Measurements from ENCODE around the gene TBC1D16.
A peak's percentile ranks its signal among the peaks of the same experiment; 100 is the strongest.

TBC1D16 gene

GRCh38 chr17:79925242-79925957, 110.3 kb downstream of the TBC1D16 start:
- TF ChIP-seq, protein P1, sequence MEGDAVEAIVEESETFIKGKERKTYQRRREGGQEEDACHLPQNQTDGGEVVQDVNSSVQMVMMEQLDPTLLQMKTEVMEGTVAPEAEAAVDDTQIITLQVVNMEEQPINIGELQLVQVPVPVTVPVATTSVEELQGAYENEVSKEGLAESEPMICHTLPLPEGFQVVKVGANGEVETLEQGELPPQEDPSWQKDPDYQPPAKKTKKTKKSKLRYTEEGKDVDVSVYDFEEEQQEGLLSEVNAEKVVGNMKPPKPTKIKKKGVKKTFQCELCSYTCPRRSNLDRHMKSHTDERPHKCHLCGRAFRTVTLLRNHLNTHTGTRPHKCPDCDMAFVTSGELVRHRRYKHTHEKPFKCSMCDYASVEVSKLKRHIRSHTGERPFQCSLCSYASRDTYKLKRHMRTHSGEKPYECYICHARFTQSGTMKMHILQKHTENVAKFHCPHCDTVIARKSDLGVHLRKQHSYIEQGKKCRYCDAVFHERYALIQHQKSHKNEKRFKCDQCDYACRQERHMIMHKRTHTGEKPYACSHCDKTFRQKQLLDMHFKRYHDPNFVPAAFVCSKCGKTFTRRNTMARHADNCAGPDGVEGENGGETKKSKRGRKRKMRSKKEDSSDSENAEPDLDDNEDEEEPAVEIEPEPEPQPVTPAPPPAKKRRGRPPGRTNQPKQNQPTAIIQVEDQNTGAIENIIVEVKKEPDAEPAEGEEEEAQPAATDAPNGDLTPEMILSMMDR (IDR thresholded peaks at IDR 0.05; ENCODE audit: insufficient read depth, low read depth, low read length, missing control alignments), result no peak
- no peak for DNase-seq (ENCODE audit: low read depth)
- H3K4me3 ChIP-seq (ENCODE audit: low read depth, low read length), result no peak overlapping the region

- TF ChIP-seq, protein P1 (IDR thresholded peaks at IDR 0.05; ENCODE audit: insufficient read depth, low read depth, low read length, missing control alignments), result no peak
Measured at GRCh38 chr17:79924639-79924976, 111.1 kb downstream of the TBC1D16 start.

DNA sequence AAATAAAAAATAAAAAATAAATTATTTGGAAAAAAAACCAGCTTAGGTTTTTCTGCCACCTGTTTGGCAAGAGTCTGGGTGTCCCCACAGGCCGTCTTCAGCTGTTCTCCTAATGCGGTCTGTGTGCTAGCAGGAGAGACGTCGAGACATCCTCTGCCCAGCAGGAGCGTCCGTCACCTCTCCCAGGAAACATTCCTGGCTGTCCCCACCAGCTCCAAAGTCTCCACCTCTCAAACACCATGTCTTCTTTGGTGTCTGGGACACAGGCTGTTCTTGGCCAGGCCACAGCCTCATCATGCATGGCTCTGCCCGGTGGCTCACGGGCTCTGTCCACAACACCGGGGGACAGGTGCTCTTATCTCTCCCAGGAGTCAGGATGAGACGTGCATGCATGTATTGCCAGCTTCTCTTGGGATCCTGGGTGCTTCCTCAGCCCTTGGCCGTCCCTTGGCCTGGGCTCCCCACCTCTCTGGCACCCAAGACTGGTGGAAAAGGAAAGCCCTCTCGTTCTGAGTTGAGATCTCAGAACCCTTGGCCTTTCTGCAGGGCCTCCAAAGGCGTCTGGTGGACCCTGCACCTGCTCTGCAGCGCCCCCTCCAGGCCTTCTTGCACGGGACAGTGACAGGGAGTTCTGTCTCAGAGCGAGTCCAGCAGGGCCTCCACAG, 111.6 kb downstream of the TBC1D16 start:
- TF ChIP-seq, protein P1 (IDR thresholded peaks at IDR 0.05; ENCODE audit: insufficient read depth, low read depth, low read length, missing control alignments), result peak; percentile 59
- DNase-seq (ENCODE audit: low read depth), result peak; percentile 49
- no peak overlapping the region for H3K4me3 ChIP-seq (ENCODE audit: low read depth, low read length)

More at GRCh38 chr17:79924639-79924976, 111.1 kb downstream of the TBC1D16 start:
- no peak overlapping the region for H3K4me3 ChIP-seq (ENCODE audit: low read depth, low read length)
- DNase-seq (ENCODE audit: low read depth), result no peak

- H3K4me3 ChIP-seq (ENCODE audit: low read depth, low read length), result no peak overlapping the region
- TF ChIP-seq, protein P1 (IDR thresholded peaks at IDR 0.05; ENCODE audit: insufficient read depth, low read depth, low read length, missing control alignments), result no peak
- no peak for DNase-seq (ENCODE audit: low read depth)
Measured at GRCh38 chr17:79922798-79923197, 112.9 kb downstream of the TBC1D16 start.

DNA sequence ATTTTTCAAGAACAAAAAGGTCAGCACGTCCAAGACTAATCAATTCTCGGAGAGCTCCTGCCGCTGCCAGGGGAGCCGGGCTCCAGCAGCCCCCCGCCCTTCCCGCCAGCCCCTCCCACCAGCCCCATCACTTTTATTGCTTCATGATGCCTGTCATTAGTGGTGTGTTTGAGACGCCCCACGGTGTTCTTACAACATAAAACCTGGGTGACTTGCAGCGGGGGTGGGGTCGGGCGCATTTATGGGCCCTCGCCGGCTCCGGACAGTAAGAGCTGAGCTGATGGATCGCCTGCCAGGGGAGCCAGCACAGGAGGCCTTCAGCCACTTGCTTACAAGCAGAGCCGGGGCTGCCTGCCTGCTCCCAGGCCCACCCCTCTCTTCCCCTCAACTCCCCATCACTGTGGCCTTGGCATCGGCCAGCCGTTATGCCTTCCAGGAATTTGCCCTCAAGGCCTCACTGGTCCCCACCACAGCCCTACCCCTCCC, 113.5 kb downstream of the TBC1D16 start:
- TF ChIP-seq, protein P1 (IDR thresholded peaks at IDR 0.05; ENCODE audit: insufficient read depth, low read depth, low read length, missing control alignments), result no peak
- H3K4me3 ChIP-seq (ENCODE audit: low read depth, low read length), result no peak overlapping the region
- no peak for DNase-seq (ENCODE audit: low read depth)

DNA sequence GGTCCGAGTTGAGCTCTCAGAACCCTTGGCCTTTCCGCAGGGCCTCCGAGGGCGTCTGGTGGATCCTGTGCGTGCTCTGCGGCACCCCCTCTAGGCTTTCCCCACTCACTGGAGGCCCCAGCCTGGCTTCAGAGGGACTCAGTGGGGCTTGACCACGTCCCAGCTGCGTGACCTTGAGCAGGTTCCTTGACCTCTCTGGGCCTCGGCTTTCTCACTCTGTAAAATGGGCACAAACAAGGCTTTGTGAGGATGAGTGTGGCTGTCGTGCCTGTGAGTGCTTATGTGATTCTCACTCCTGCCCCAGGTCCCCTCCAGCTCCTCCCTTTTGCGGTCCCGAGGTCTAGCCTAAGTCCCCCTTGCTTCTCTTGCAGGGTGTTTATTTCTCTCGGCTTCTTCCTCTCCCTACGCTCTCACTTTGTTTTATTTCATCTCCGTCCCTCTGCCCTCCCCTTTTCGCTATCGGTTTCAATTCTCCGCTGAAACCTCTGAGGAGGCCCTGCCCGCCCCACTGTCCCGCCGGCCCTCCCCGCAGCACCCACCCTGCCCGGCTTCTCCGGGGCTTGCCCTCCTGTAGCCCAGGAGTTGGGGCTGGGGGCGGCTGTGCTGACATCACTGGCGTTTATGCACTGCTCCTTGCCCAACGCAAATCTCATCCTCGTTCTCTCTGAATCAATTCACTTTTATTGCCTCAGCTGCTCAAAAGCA, 114.1 kb downstream of the TBC1D16 start:
- no peak overlapping the region for H3K4me3 ChIP-seq (ENCODE audit: low read depth, low read length)
- TF ChIP-seq, protein P1 (IDR thresholded peaks at IDR 0.05; ENCODE audit: insufficient read depth, low read depth, low read length, missing control alignments), result no peak
- DNase-seq (ENCODE audit: low read depth), result peak; percentile 77
